Measurements from ENCODE around the gene ERLIN1. TPM values are rescaled to one million over a fixed set of nuclear protein-coding genes. Genes with fewer than 3 reads are reported as not detected.

ERLIN1 gene
- total and polyA plus RNA-seq, 9 donors, result 21.1 to 49.4 (median 36.4) TPM

DNA sequence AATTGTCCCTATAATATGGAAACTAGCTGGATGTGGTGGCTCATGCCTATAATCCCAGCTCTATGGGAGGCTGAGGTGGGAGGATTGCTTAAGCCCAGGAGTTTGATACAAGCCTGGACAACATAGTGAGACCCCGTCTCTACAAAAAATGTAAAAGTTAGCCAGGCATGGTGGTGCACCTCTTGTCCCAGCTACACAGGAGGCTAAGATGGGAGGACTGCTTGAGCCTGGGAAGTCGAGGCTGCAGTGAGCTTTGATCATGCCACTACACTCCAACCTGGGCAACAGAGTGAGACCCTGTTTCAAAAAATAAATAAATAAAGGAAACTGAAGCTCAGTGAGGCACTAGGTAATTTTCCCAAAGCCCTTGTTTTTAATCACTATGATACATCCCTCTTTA is 15.7 kb upstream of the ERLIN1 start:
- Histone ChIP-seq H3K27ac (ENCODE audit: low read length) (no peak overlapping the region), H3K4me1 (ENCODE audit: control insufficient read depth, insufficient read depth, low read length) (no peaks in the 10 kb centered on the region), H3K27me3 (ENCODE audit: control insufficient read depth, insufficient read depth, low read length) (no peaks in the 10 kb centered on the region), H3K9me3 (replicated peaks; ENCODE audit: control insufficient read depth, low read depth, low read length) (no peaks in the 10 kb centered on the region), H3K4me3 (ENCODE audit: low read length) (no peak overlapping the region), H3K36me3 (ENCODE audit: control insufficient read depth, insufficient read depth, low read length) (peaks cover 16% of the 10 kb centered on the region)
- WGBS (ENCODE audit: insufficient coverage), result 88% methylated on average over 1 of the region's 2 CpGs
- DNase-seq, result no peak

DNA sequence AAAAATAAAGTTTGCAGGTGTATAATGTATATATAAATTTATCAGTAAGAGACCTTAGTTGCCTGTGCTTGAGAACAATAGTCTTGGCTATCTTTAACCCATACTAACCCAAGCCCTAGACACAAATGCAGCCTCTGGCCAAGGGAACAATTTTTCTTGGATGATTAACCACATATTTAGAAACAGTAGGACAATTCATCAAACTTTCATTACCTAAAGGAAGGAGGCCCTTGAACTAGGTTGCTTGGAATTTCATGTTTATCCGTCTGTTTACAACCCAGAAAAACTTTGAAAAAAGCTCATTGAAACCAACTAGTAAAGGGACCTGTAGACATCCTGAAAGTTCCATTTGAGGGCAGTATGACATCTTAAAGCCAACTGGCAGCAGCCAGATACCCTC is 8.9 kb upstream of the ERLIN1 start:
- WGBS (ENCODE audit: insufficient coverage), result no CpG with 5 or more reads among the region's 1 CpG
- Histone ChIP-seq H3K9me3 (replicated peaks; ENCODE audit: control insufficient read depth, low read depth, low read length) (no peaks in the 10 kb centered on the region), H3K27ac (ENCODE audit: low read length) (no peak overlapping the region), H3K4me3 (ENCODE audit: low read length) (no peak overlapping the region), H3K36me3 (ENCODE audit: control insufficient read depth, insufficient read depth, low read length) (peaks cover 38% of the 10 kb centered on the region), H3K4me1 (ENCODE audit: control insufficient read depth, insufficient read depth, low read length) (no peaks in the 10 kb centered on the region), H3K27me3 (ENCODE audit: control insufficient read depth, insufficient read depth, low read length) (no peaks in the 10 kb centered on the region)
- no peak for DNase-seq

DNA sequence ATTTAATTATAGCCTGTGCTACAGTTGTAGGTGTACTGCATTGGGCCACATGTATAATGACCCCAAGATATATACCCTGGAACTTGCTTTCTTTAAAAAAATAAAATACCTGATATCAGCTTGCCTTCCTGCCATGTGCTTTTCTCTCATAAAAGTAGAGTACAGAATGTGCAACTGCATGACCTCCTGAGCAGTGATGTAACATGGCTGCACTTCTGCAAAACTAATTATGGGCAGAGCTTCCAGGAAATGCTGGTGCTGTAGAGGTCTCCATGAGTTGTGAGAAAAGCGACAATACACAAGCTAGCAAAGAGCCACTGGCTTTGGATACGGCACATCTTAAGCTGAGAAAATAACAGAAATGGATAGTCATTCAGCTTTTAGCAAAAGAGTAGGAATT is 6.5 kb upstream of the ERLIN1 start:
- Histone ChIP-seq H3K9me3 (replicated peaks; ENCODE audit: control insufficient read depth, low read depth, low read length) (no peaks in the 10 kb centered on the region), H3K4me3 (ENCODE audit: low read length) (no peak overlapping the region), H3K4me1 (ENCODE audit: control insufficient read depth, insufficient read depth, low read length) (no peaks in the 10 kb centered on the region), H3K27me3 (ENCODE audit: control insufficient read depth, insufficient read depth, low read length) (no peaks in the 10 kb centered on the region), H3K36me3 (ENCODE audit: control insufficient read depth, insufficient read depth, low read length) (peaks cover 37% of the 10 kb centered on the region), H3K27ac (ENCODE audit: low read length) (peak overlapping the region; percentile 43)
- DNase-seq, result peak; percentile 84
- WGBS (ENCODE audit: insufficient coverage), result 62% methylated on average over 2 of the region's 2 CpGs

DNA sequence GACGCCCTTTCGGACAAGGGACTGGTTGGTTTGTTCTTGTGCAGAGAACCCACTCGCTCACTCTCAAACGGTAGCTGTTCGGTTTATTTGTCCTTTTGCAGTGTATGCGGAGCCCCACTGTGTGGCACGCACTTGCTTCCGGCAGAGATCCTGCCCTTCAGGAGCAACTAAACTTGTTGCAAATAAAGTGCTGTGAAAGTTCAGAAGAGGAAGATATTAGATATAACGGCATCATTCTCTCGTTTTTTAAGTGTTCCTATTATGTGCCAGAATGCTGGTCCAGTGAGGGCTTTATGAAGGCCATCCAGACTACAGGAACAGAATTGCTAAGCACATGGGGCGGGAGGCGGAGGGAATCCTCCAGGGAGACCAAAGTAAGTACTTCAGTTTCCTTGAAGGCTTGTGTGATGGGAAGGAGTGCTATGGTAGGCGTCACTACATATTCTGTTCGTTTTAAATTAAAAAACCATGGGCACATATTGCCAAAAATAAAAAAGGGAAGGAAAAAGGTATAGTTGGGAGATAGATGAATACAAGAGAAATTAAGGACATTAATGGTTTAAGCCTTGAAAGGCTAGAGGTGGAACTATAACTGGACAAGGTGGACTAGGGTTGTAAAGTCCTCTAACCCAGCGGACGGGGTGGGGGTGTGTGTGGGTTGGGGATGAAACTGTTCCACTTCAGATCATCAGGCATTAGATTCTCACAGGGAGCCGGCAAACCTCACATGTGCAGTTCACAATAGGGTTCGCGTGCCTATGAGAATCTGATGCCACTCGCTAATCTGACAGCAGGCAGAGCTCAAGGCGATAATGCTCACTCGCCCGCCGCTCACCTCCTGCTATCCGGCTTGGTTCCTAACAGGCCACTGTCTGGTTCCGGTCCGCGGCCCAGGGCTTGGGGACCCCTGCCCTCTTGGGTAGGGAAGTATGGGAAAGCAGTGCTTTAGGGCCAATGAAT is 704 bp upstream of the ERLIN1 start:
- Histone ChIP-seq H3K9me3 (replicated peaks; ENCODE audit: control insufficient read depth, low read depth, low read length) (no peaks in the 10 kb centered on the region), H3K27me3 (ENCODE audit: control insufficient read depth, insufficient read depth, low read length) (no peaks in the 10 kb centered on the region), H3K4me3 (ENCODE audit: low read length) (peak overlapping the region; percentile 90), H3K4me1 (ENCODE audit: control insufficient read depth, insufficient read depth, low read length) (peaks cover 9% of the 10 kb centered on the region), H3K27ac (ENCODE audit: low read length) (peak overlapping the region; percentile 85), H3K36me3 (ENCODE audit: control insufficient read depth, insufficient read depth, low read length) (peaks cover 22% of the 10 kb centered on the region)
- peak; percentile 76 for DNase-seq
- 47% methylated on average over 15 of the region's 28 CpGs for WGBS (ENCODE audit: insufficient coverage)

DNA sequence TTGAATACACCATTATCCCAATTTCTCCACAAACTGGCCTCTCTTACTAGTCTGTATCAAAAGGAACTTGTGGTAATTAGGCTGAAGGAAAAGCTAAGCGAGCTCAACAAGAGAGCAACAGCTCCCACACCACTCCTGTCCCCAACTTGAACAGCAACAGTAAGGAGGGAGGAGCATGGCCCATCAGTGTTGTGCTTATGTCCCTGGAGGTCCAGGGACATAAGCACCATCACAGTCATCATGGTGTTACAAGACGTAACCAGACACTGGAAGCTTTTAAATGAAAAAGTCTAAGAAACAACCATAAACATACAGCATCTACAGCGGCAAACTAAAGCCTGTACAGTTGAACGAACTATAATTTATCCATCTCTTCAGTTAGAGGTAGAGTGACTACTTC is 989 bp downstream of the ERLIN1 start:
- whole genome bisulfite sequencing (ENCODE audit: insufficient coverage), result no CpG with 5 or more reads among the region's 4 CpGs
- Histone ChIP-seq H3K9me3 (replicated peaks; ENCODE audit: control insufficient read depth, low read depth, low read length) (no peaks in the 10 kb centered on the region), H3K27me3 (ENCODE audit: control insufficient read depth, insufficient read depth, low read length) (no peaks in the 10 kb centered on the region), H3K27ac (ENCODE audit: low read length) (peak overlapping the region; percentile 96), H3K4me1 (ENCODE audit: control insufficient read depth, insufficient read depth, low read length) (peaks cover 9% of the 10 kb centered on the region), H3K4me3 (ENCODE audit: low read length) (peak overlapping the region; percentile 90), H3K36me3 (ENCODE audit: control insufficient read depth, insufficient read depth, low read length) (peaks cover 15% of the 10 kb centered on the region)
- DNase-seq, result peak; percentile 53

DNA sequence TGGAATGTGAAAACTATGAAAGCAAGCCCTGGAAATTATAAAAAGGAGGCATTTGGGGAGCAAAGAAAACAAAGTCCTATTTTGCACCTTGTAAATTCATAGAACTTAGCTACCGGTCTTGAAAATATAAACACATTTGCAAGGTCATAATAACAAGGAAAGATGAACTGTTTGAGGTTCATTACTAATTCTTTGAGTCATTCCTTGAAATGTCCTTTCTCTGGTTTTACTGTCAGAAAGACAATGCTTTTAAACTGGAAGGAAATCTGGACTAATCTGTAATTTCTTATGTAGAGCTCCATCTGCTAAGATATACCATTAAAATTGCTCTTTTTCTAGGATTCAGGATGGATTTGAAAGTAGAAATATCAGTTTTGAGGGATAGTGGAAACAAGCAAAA is 1.4 kb downstream of the ERLIN1 start:
- Histone ChIP-seq H3K36me3 (ENCODE audit: control insufficient read depth, insufficient read depth, low read length) (peaks cover 18% of the 10 kb centered on the region), H3K27me3 (ENCODE audit: control insufficient read depth, insufficient read depth, low read length) (no peaks in the 10 kb centered on the region), H3K4me1 (ENCODE audit: control insufficient read depth, insufficient read depth, low read length) (peaks cover 9% of the 10 kb centered on the region), H3K9me3 (replicated peaks; ENCODE audit: control insufficient read depth, low read depth, low read length) (no peaks in the 10 kb centered on the region), H3K4me3 (ENCODE audit: low read length) (peak overlapping the region; percentile 90), H3K27ac (ENCODE audit: low read length) (peak overlapping the region; percentile 96)
- no CpG with 5 or more reads among the region's 1 CpG for WGBS (ENCODE audit: insufficient coverage)
- no peak for DNase-seq

DNA sequence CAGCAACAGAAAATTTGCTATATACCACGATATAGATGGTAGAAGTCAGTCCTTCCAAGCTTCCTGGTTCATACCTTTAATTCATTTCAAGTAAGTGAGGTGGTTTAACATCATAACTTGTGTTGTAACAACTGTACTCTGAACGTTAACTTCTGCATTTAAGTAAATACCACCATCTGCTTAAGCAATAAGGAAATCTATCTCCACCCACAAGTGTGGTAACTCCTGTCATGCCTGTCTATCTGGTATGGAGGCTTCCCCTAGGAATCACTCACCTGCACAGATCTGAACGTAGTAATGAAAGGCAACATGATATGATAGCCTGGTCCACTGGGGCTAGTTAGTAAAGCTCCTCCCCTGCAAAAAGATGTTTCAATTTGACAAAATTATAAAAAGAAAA is 2.3 kb downstream of the ERLIN1 start:
- DNase-seq, result peak; percentile 7
- peaks cover 9% of the 10 kb centered on the region for H3K4me1 ChIP-seq (ENCODE audit: control insufficient read depth, insufficient read depth, low read length)
- no peak overlapping the region for H3K4me3 ChIP-seq (ENCODE audit: low read length)
- H3K27ac ChIP-seq (ENCODE audit: low read length), result no peak overlapping the region
- no peaks in the 10 kb centered on the region for H3K27me3 ChIP-seq (ENCODE audit: control insufficient read depth, insufficient read depth, low read length)
- H3K36me3 ChIP-seq (ENCODE audit: control insufficient read depth, insufficient read depth, low read length), result peaks cover 21% of the 10 kb centered on the region
- H3K9me3 ChIP-seq (replicated peaks; ENCODE audit: control insufficient read depth, low read depth, low read length), result no peaks in the 10 kb centered on the region
- no CpG with 5 or more reads among the region's 3 CpGs for WGBS (ENCODE audit: insufficient coverage)

DNA sequence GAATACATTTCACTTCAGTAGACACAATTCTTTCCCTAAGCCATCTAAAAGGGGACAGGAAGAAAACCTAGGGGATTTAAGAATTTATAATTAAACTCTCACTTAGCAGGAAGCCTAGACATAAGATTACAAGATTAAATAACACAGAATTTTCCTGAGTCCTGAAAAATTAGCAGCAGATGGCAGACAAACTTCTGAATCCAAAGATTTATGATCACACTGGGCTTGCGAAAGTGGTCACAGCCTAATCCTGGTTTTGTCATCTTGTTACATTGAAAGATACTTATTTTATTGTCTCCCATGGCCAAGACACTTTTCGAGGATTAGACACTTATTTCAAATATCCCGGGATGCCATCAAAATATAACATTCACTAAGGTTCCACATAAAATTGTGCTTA is 2.9 kb downstream of the ERLIN1 start:
- DNase-seq, result no peak
- Histone ChIP-seq H3K27ac (ENCODE audit: low read length) (no peak overlapping the region), H3K4me1 (ENCODE audit: control insufficient read depth, insufficient read depth, low read length) (peaks cover 9% of the 10 kb centered on the region)

DNA sequence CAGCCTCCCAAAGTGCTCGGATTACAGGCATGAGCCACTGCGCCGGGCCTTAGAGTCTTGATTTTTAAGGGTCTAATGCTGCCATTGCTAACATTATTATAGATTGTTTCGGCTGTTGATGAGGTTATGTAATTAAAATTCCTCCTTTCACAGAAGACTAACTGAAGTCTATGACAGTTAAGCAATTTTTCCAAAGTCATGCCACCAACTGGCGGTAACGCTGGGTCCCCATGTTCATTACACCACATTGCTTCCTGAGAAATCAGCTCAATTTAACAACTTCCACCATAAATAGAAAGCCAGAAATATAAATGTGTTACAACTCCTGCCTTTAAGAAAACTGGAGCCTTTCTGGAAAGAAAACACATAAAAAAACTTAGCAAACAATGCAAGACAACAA is 3.5 kb downstream of the ERLIN1 start:
- H3K36me3 ChIP-seq (ENCODE audit: control insufficient read depth, insufficient read depth, low read length), result peaks cover 27% of the 10 kb centered on the region
- no peak overlapping the region for H3K27ac ChIP-seq (ENCODE audit: low read length)
- no peaks in the 10 kb centered on the region for H3K9me3 ChIP-seq (replicated peaks; ENCODE audit: control insufficient read depth, low read depth, low read length)
- peaks cover 9% of the 10 kb centered on the region for H3K4me1 ChIP-seq (ENCODE audit: control insufficient read depth, insufficient read depth, low read length)
- DNase-seq, result no peak
- H3K27me3 ChIP-seq (ENCODE audit: control insufficient read depth, insufficient read depth, low read length), result no peaks in the 10 kb centered on the region
- H3K4me3 ChIP-seq (ENCODE audit: low read length), result no peak overlapping the region
- WGBS (ENCODE audit: insufficient coverage), result 90% methylated on average over 2 of the region's 6 CpGs

More for the DNA sequence above, 2.9 kb downstream of the ERLIN1 start:
- Histone ChIP-seq H3K9me3 (replicated peaks; ENCODE audit: control insufficient read depth, low read depth, low read length) (no peaks in the 10 kb centered on the region), H3K4me3 (ENCODE audit: low read length) (no peak overlapping the region), H3K27me3 (ENCODE audit: control insufficient read depth, insufficient read depth, low read length) (no peaks in the 10 kb centered on the region), H3K36me3 (ENCODE audit: control insufficient read depth, insufficient read depth, low read length) (peaks cover 22% of the 10 kb centered on the region)
- no CpG with 5 or more reads among the region's 3 CpGs for WGBS (ENCODE audit: insufficient coverage)

DNA sequence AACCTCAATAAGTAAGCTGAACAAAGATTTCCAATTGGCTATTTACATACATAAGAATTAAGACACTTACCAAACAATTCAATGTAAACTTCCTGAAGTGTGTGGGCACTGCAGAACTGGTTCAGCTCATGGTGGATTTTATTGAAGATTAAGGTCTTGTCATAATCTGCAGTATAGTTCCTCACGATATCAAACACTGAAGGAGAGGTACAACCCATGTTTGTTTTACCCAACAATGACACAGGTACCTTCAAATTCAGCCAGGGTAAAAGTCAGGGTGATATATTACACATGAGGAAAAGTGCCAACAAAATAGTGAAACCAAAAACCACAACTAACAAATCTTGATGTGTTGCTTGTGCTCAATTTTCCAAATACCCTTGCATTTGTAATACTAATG is 10.0 kb downstream of the ERLIN1 start:
- no peak overlapping the region for H3K27ac ChIP-seq (ENCODE audit: low read length)
- H3K27me3 ChIP-seq (ENCODE audit: control insufficient read depth, insufficient read depth, low read length), result no peaks in the 10 kb centered on the region
- H3K4me1 ChIP-seq (ENCODE audit: control insufficient read depth, insufficient read depth, low read length), result no peaks in the 10 kb centered on the region
- DNase-seq, result no peak
- H3K36me3 ChIP-seq (ENCODE audit: control insufficient read depth, insufficient read depth, low read length), result peaks cover 40% of the 10 kb centered on the region
- no peak overlapping the region for H3K4me3 ChIP-seq (ENCODE audit: low read length)
- peaks cover 4% of the 10 kb centered on the region for H3K9me3 ChIP-seq (replicated peaks; ENCODE audit: control insufficient read depth, low read depth, low read length)
- no CpG with 5 or more reads among the region's 1 CpG for WGBS (ENCODE audit: insufficient coverage)

All from muscle of leg (tissue), 11 donors.